HepG2 (cell line): ENCODE data around the gene CYP4F12. TPM values are rescaled to one million over a fixed set of nuclear protein-coding genes. Genes with fewer than 3 reads are reported as not detected.

Source experiments
- CBX2 ChIP-seq, 2 experiments: fragments of 200-600 bp in 1 of 2; sonication (generic); formaldehyde crosslinking in 1 of 2; IDR thresholded peaks; 2 replicates each; pipeline versions ENCODE4 v1.7.0 to v1.8.1; 2018 to 2022; ENCODE audit warnings: low read depth in 2 of 2, low read length in 1 of 2, mild to moderate bottlenecking in 1 of 2, missing genetic modification reagents in 1 of 2
- FOSL2 ChIP-seq: sonication (generic); formaldehyde crosslinking; IDR thresholded peaks from 2 replicates; pipeline ENCODE4 v1.4.0; 2020; ENCODE audit warnings: missing genetic modification reagents
- FOXA1 ChIP-seq, 2 experiments: fragments of 450-650 bp in 1 of 2; sonication (generic) in 1 of 2; formaldehyde crosslinking in 1 of 2; IDR thresholded peaks; 2 replicates each; pipeline versions ENCODE4 v1.4.0 to v1.6.1; 2016 to 2020; ENCODE audit warnings: missing genetic modification reagents in 1 of 2
- MIER3 ChIP-seq: IDR thresholded peaks from 2 replicates; pipeline ENCODE4 v1.6.1; 2016; ENCODE audit warnings: missing compliant biosample characterization, borderline replicate concordance
- RXRB ChIP-seq: IDR thresholded peaks from 2 replicates; pipeline ENCODE4 v1.6.1; 2016; ENCODE audit warnings: borderline replicate concordance, missing genetic modification reagents, missing compliant biosample characterization
- SAP130 ChIP-seq: IDR thresholded peaks from 2 replicates; pipeline ENCODE4 v1.6.1; 2016; ENCODE audit warnings: low read depth
- SRSF9 ChIP-seq: fragments of 200-400 bp; formaldehyde crosslinking; IDR thresholded peaks from 2 replicates; pipeline ENCODE4 v1.6.1; 2018; ENCODE audit warnings: borderline replicate concordance, mild to moderate bottlenecking, low read depth, low read length; ENCODE audit not compliant: insufficient read depth, poor library complexity, severe bottlenecking
- TAF15 ChIP-seq: fragments of 200-400 bp; formaldehyde crosslinking; IDR thresholded peaks from one replicate; pipeline ENCODE4 v1.6.1; 2018; ENCODE audit warnings: mild to moderate bottlenecking, low read depth, low read length; ENCODE audit not compliant: poor library complexity, severe bottlenecking
- ZBTB49 ChIP-seq: sonication (generic); formaldehyde crosslinking; IDR thresholded peaks from 2 replicates; pipeline ENCODE4 v1.4.0; 2020; ENCODE audit warnings: missing genetic modification reagents, borderline replicate concordance
- ZNF350 ChIP-seq: sonication (generic); formaldehyde crosslinking; IDR thresholded peaks from 2 replicates; pipeline ENCODE4 v1.4.0; 2020; ENCODE audit warnings: mild to moderate bottlenecking, low read depth, missing genetic modification reagents, borderline replicate concordance
- ZNF556 ChIP-seq: sonication (generic); formaldehyde crosslinking; IDR thresholded peaks from 2 replicates; pipeline ENCODE4 v1.4.0; 2020; ENCODE audit warnings: mild to moderate bottlenecking, missing genetic modification reagents, borderline replicate concordance
- ZNF724P ChIP-seq: sonication (generic); formaldehyde crosslinking; IDR thresholded peaks from 2 replicates; pipeline ENCODE4 v1.8.0; 2022; ENCODE audit warnings: missing genetic modification reagents, borderline replicate concordance
- ZNF788 ChIP-seq: sonication (generic); formaldehyde crosslinking; IDR thresholded peaks from 2 replicates; pipeline ENCODE4 v1.5.0; 2020; ENCODE audit warnings: mild to moderate bottlenecking, missing genetic modification reagents, borderline replicate concordance
- ZUFSP ChIP-seq: sonication (generic); formaldehyde crosslinking; IDR thresholded peaks from 2 replicates; pipeline ENCODE4 v1.9.0; 2021; ENCODE audit warnings: missing genetic modification reagents, mild to moderate bottlenecking, borderline replicate concordance
- polyA plus RNA-seq, 8 experiments: library from polyadenylated mRNA; depleted of rRNA in 3 of 8; stranded (reverse) in 7 of 8; unstranded in 1 of 8; fragments of >200 nt; fragmentation: Illumina TruSeq in 4 of 8; extraction: Trizol in 4 of 8; gene quantifications; 2 replicates each; pipeline versions ENCODE4 v1.2.1 to v1.2.3, GENCODE V29; 2011 to 2016; ENCODE audit warnings: low read depth in 4 of 8, missing spikeins in 1 of 8, mixed read lengths in 1 of 8; ENCODE audit not compliant: insufficient read depth in 1 of 8
- total RNA-seq, 5 experiments: library from RNA; depleted of rRNA; stranded (reverse); fragments of >200 nt; fragmentation: Illumina TruSeq; extraction: Trizol; gene quantifications; 2 replicates each; pipeline ENCODE4 v1.2.3, GENCODE V29; 2016; ENCODE audit warnings: low read depth in 1 of 5
- TF ChIP-seq, protein P1 (sequence below): sonication (generic); formaldehyde crosslinking; IDR thresholded peaks from 2 replicates; pipeline ENCODE4 v1.5.0; 2020; ENCODE audit warnings: missing genetic modification reagents
- TF ChIP-seq, protein P2 (sequence below): sonication (generic); formaldehyde crosslinking; IDR thresholded peaks from 2 replicates; pipeline ENCODE4 v1.4.0; 2020; ENCODE audit warnings: missing genetic modification reagents, borderline replicate concordance

Gene CYP4F12
- total and polyA plus RNA-seq, 2 of the 13 experiments (the other 11 are each of a cell fraction or from before 2014, with no cell fraction given): 29.9 to 30.8 TPM

DNA sequence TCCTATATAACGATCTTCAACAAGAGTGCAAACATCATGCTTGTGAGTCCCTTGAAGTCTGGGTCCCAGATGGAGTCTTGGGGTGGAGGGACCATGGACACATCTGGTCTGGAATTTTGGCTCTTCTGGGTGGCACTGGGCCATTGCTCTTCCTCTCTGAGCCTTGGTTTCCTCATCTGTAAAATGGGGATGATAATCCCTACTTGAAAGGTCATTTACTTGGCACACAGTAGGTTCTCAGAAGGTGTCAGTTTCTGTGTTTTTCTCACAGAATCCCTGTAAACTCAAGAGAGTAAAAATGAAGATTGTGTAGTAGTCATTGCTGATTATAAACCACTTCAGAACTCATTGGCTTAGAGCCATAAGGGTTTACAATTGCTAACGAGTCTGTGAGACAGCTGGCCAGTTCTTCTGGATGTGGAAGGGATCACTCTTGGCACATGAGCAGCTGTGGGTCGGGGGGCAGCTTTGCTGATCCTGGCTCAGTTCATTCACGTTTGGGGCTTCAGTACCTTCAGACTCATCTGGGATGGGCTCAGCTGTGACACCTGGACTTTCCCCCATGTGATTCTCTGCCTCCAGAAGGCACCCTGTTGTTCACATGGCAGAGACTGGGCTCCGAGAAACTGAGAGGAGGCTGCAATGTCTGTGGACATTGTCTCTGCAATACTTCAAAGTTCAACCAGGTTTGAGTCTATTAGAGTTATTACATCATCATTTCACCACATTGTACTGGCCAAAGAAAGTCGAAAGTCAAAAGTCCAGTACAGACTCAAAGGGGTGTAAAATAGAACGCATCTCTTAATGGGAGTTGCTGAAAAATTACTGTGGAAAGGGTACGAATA, 7.8 kb downstream of the CYP4F12 start (continued):
- TF ChIP-seq ZBTB49 (CRISPR knock-in tag): no peak
- TF ChIP-seq, protein P1, sequence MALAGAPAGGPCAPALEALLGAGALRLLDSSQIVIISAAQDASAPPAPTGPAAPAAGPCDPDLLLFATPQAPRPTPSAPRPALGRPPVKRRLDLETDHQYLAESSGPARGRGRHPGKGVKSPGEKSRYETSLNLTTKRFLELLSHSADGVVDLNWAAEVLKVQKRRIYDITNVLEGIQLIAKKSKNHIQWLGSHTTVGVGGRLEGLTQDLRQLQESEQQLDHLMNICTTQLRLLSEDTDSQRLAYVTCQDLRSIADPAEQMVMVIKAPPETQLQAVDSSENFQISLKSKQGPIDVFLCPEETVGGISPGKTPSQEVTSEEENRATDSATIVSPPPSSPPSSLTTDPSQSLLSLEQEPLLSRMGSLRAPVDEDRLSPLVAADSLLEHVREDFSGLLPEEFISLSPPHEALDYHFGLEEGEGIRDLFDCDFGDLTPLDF: no peak
- peak; percentile 48 for TF ChIP-seq SAP130 (CRISPR knock-in tag)
- 0 out of 2 replicates have a peak, but pooled peaks have one; percentile 28 for TF ChIP-seq ZNF556 (CRISPR knock-in tag)
- TF ChIP-seq RXRB (CRISPR knock-in tag): peak; percentile 62; the same call in 1 of the 2 replicates
- TF ChIP-seq MIER3 (CRISPR knock-in tag): peak; percentile 57; the same call in 1 of the 2 replicates
- no peak for TF ChIP-seq FOXA1 (IDR thresholded peaks at IDR 0.05)
- peak; percentile 53; the same call in 1 of the 2 replicates for TF ChIP-seq FOXA1 (CRISPR knock-in tag; IDR thresholded peaks at IDR 0.05)
- 0 out of 2 replicates have a peak, but pooled peaks have one; percentile 15 for TF ChIP-seq ZNF788 (CRISPR knock-in tag)
- no peak for TF ChIP-seq ZNF724P (CRISPR knock-in tag)
- no peak for TF ChIP-seq ZUFSP (CRISPR knock-in tag)
- no peak for TF ChIP-seq TAF15
- TF ChIP-seq CBX2 (IDR thresholded peaks at IDR 0.05; ENCODE audit: low read depth, low read length): no peak
- no peak for TF ChIP-seq CBX2 (CRISPR knock-in tag; IDR thresholded peaks at IDR 0.05; ENCODE audit: low read depth)
- TF ChIP-seq FOSL2 (CRISPR knock-in tag): peak; percentile 51; the same call in 1 of the 2 replicates
- TF ChIP-seq, protein P2, sequence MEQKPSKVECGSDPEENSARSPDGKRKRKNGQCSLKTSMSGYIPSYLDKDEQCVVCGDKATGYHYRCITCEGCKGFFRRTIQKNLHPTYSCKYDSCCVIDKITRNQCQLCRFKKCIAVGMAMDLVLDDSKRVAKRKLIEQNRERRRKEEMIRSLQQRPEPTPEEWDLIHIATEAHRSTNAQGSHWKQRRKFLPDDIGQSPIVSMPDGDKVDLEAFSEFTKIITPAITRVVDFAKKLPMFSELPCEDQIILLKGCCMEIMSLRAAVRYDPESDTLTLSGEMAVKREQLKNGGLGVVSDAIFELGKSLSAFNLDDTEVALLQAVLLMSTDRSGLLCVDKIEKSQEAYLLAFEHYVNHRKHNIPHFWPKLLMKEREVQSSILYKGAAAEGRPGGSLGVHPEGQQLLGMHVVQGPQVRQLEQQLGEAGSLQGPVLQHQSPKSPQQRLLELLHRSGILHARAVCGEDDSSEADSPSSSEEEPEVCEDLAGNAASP: peak; percentile 40; the same call in 1 of the 2 replicates
- TF ChIP-seq ZNF350: no peak
- TF ChIP-seq SRSF9: no peak
